ENCODE results near the gene PHF11. TPM values are rescaled to one million over a fixed set of nuclear protein-coding genes. Genes with fewer than 3 reads are reported as not detected.

PHF11 gene
- polyA plus RNA-seq, 3 donors, result 63.4 to 68.8 (median 68.4) TPM

DNA sequence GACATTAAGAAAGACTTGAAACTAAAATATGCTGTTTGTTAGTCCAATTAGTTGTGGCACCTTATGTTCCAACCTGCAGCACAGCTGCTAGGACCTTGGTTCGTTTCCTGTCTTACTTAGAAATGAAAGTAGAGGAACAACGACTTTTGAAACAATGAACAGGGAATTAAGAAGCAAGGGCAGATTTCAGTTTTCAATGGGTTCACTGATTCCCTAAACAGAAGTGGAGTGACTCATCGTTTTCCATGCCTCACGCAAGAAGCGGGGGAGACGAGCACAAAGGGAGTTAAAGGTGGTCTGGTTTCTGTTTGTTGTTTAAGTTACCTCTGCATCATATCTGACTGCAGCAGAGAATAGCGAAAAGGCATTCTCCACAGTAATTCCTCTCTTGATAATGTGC lies 44.8 kb downstream of the PHF11 start:
- no peaks in the 10 kb centered on the region for H4K20me1 ChIP-seq (ENCODE audit: insufficient read depth, low read length)
- H3K4me3 ChIP-seq (replicated peaks in 1 of 3; ENCODE audit: low read depth in 2 of 3, low read length in 3 of 3), result no peak overlapping the region
- H3K4me2 ChIP-seq (replicated peaks; ENCODE audit: extremely low read depth, low read length, poor library complexity, severe bottlenecking), result no peak overlapping the region
- no peaks in the 10 kb centered on the region for H3K27me3 Mint-ChIP-seq (ENCODE audit: low read depth in 3 of 3)
- no peak overlapping the region for H3K4me3 Mint-ChIP-seq
- H3K36me3 ChIP-seq (replicated peaks in 1 of 2; ENCODE audit: control insufficient read depth in 1 of 2, insufficient read depth in 2 of 2, low read length in 2 of 2), result peaks cover 26 to 71% of the 10 kb centered on the region in 2 donors
- peaks cover 40 to 62% of the 10 kb centered on the region in 2 donors for H3K36me3 Mint-ChIP-seq
- no peaks in the 10 kb centered on the region for H3K9me3 ChIP-seq (replicated peaks in 1 of 2; ENCODE audit: control insufficient read depth in 1 of 2, insufficient read depth in 1 of 2, low read length in 2 of 2)
- peak overlapping the region in 3 of 7 donors; percentile 20 to 74 (median 67) for H3K27ac Mint-ChIP-seq
- H3K4me1 Mint-ChIP-seq, result peaks cover 20% of the 10 kb centered on the region
- intact Hi-C loops (cut with micrococcal nuclease), result no loop called here
- H2AFZ ChIP-seq (ENCODE audit: insufficient read depth, low read depth, low read length, poor library complexity, severe bottlenecking), result no peak overlapping the region
- no peaks in the 10 kb centered on the region for H3K9me3 Mint-ChIP-seq
- 0% methylated on average over 4 of the region's 7 CpGs for WGBS (ENCODE audit: insufficient coverage)
- TF ChIP-seq, protein P1, sequence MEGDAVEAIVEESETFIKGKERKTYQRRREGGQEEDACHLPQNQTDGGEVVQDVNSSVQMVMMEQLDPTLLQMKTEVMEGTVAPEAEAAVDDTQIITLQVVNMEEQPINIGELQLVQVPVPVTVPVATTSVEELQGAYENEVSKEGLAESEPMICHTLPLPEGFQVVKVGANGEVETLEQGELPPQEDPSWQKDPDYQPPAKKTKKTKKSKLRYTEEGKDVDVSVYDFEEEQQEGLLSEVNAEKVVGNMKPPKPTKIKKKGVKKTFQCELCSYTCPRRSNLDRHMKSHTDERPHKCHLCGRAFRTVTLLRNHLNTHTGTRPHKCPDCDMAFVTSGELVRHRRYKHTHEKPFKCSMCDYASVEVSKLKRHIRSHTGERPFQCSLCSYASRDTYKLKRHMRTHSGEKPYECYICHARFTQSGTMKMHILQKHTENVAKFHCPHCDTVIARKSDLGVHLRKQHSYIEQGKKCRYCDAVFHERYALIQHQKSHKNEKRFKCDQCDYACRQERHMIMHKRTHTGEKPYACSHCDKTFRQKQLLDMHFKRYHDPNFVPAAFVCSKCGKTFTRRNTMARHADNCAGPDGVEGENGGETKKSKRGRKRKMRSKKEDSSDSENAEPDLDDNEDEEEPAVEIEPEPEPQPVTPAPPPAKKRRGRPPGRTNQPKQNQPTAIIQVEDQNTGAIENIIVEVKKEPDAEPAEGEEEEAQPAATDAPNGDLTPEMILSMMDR (IDR thresholded peaks at IDR 0.05), result no peak
- peak overlapping the region in 1 of 2 donors; percentile 56 for H3K27ac ChIP-seq (ENCODE audit: low read depth in 1 of 2, low read length in 2 of 2)
- peak in 1 of 3 donors; percentile 6 for DNase-seq
- no peaks in the 10 kb centered on the region for H3K27me3 ChIP-seq (ENCODE audit: control insufficient read depth in 2 of 2, insufficient read depth in 2 of 2, low read length in 2 of 2)
- H3K4me1 ChIP-seq (ENCODE audit: control insufficient read depth in 1 of 2, insufficient read depth in 2 of 2, low read length in 2 of 2), result peaks cover 6 to 17% of the 10 kb centered on the region in 2 donors
- H3K9ac ChIP-seq (ENCODE audit: insufficient read depth, low read length, poor library complexity, severe bottlenecking), result no peak overlapping the region
- no peaks in the 10 kb centered on the region for H3K79me2 ChIP-seq (ENCODE audit: insufficient read depth, low read length)

DNA sequence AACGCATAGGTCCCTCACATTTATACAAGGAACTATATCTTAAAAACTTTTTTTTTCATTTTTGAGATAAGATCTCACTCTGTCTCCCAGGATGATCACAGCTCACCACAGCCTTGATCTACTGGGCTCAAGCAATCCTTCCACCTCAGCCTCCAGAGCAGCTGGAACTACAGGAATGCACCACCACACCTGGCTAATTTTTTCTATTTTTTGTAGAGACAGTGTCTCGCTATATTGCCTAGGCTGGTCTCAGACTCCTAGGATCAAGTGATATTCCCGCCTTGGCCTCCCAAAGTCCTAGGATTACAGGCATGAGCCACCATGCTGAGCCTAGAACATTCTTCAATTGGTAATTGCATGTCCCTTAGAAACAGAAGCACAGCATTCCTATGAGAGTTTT lies 47.9 kb downstream of the PHF11 start:
- Mint-ChIP-seq H3K4me3 (no peak overlapping the region), H3K4me1 (peaks cover 10% of the 10 kb centered on the region), H3K36me3 (peaks cover 57 to 85% of the 10 kb centered on the region in 2 donors), H3K27me3 (ENCODE audit: low read depth in 3 of 3) (no peaks in the 10 kb centered on the region), H3K9me3 (no peaks in the 10 kb centered on the region), H3K27ac (no peak overlapping the region)
- no peak for DNase-seq
- no peaks in the 10 kb centered on the region for H4K20me1 ChIP-seq (ENCODE audit: insufficient read depth, low read length)
- no peaks in the 10 kb centered on the region for H3K79me2 ChIP-seq (ENCODE audit: insufficient read depth, low read length)
- no peak overlapping the region for H2AFZ ChIP-seq (ENCODE audit: insufficient read depth, low read depth, low read length, poor library complexity, severe bottlenecking)
- TF ChIP-seq, protein P1 (IDR thresholded peaks at IDR 0.05), result no peak
- peaks cover 41 to 89% of the 10 kb centered on the region in 2 donors for H3K36me3 ChIP-seq (replicated peaks in 1 of 2; ENCODE audit: control insufficient read depth in 1 of 2, insufficient read depth in 2 of 2, low read length in 2 of 2)
- no peak overlapping the region for H3K27ac ChIP-seq (ENCODE audit: low read depth in 1 of 2, low read length in 2 of 2)
- no peak overlapping the region for H3K9ac ChIP-seq (ENCODE audit: insufficient read depth, low read length, poor library complexity, severe bottlenecking)
- H3K4me1 ChIP-seq (ENCODE audit: control insufficient read depth in 1 of 2, insufficient read depth in 2 of 2, low read length in 2 of 2), result peaks cover 0 to 8% of the 10 kb centered on the region in 2 donors
- no peaks in the 10 kb centered on the region for H3K9me3 ChIP-seq (replicated peaks in 1 of 2; ENCODE audit: control insufficient read depth in 1 of 2, insufficient read depth in 1 of 2, low read length in 2 of 2)
- intact Hi-C loops (cut with micrococcal nuclease), result no loop called here
- no peak overlapping the region for H3K4me2 ChIP-seq (replicated peaks; ENCODE audit: extremely low read depth, low read length, poor library complexity, severe bottlenecking)
- no peaks in the 10 kb centered on the region for H3K27me3 ChIP-seq (ENCODE audit: control insufficient read depth in 2 of 2, insufficient read depth in 2 of 2, low read length in 2 of 2)
- WGBS (ENCODE audit: insufficient coverage), result 100% methylated on average over 2 of the region's 3 CpGs
- no peak overlapping the region for H3K4me3 ChIP-seq (replicated peaks in 1 of 3; ENCODE audit: low read depth in 2 of 3, low read length in 3 of 3)

All from CD14-positive monocyte (primary cell).